ENCODE results near the gene CCNB1.
"Not testable (repeated sequence)": the region's sequence is repeated elsewhere in the genome, so short reads cannot be mapped to it uniquely, and the experiment has no call there.

CCNB1 gene

GRCh38 chr5:69158039-69158438 lies 8.9 kb upstream of the CCNB1 start:
- H3K27me3 Mint-ChIP-seq, result no peaks in the 10 kb centered on the region
- no peaks in the 10 kb centered on the region for H3K9me3 Mint-ChIP-seq (ENCODE audit: low read depth)
- H3K4me1 Mint-ChIP-seq (ENCODE audit: low read depth), result no peaks in the 10 kb centered on the region
- no peak overlapping the region for H3K27ac Mint-ChIP-seq
- H3K4me3 Mint-ChIP-seq, result no peak overlapping the region
- peaks cover under 1% of the 10 kb centered on the region for H3K36me3 Mint-ChIP-seq

GRCh38 chr5:69160651-69161050 lies 6.3 kb upstream of the CCNB1 start:
- H3K4me1 Mint-ChIP-seq (ENCODE audit: low read depth), result peaks cover under 1% of the 10 kb centered on the region
- no peak overlapping the region for H3K27ac Mint-ChIP-seq
- no peaks in the 10 kb centered on the region for H3K27me3 Mint-ChIP-seq
- no peaks in the 10 kb centered on the region for H3K9me3 Mint-ChIP-seq (ENCODE audit: low read depth)
- no peak overlapping the region for H3K4me3 Mint-ChIP-seq
- no peaks in the 10 kb centered on the region for H3K36me3 Mint-ChIP-seq

GRCh38 chr5:69167493-69167855 lies 524 bp downstream of the CCNB1 start:
- no peaks in the 10 kb centered on the region for H3K36me3 Mint-ChIP-seq
- peaks cover 22% of the 10 kb centered on the region for H3K4me1 Mint-ChIP-seq (ENCODE audit: low read depth)

DNA sequence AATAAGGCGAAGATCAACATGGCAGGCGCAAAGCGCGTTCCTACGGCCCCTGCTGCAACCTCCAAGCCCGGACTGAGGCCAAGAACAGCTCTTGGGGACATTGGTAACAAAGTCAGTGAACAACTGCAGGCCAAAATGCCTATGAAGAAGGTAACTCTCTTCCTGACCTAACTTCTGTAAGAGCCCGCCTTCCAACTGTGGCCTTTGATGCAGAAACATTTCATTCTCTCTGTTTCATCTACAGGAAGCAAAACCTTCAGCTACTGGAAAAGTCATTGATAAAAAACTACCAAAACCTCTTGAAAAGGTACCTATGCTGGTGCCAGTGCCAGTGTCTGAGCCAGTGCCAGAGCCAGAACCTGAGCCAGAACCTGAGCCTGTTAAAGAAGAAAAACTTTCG lies 979 bp downstream of the CCNB1 start:
- Mint-ChIP-seq H3K27ac (peak overlapping the region; percentile 41), H3K9me3 (ENCODE audit: low read depth) (no peaks in the 10 kb centered on the region), H3K4me1 (ENCODE audit: low read depth) (peaks cover 22% of the 10 kb centered on the region), H3K36me3 (no peaks in the 10 kb centered on the region), H3K27me3 (no peaks in the 10 kb centered on the region), H3K4me3 (peak overlapping the region; percentile 93)

More at GRCh38 chr5:69167493-69167855, 524 bp downstream of the CCNB1 start:
- H3K27ac Mint-ChIP-seq, result peak overlapping the region; percentile 41
- peak overlapping the region; percentile 93 for H3K4me3 Mint-ChIP-seq
- H3K9me3 Mint-ChIP-seq (ENCODE audit: low read depth), result no peaks in the 10 kb centered on the region
- H3K27me3 Mint-ChIP-seq, result no peaks in the 10 kb centered on the region

- no peak overlapping the region for H3K27ac Mint-ChIP-seq
- H3K4me3 Mint-ChIP-seq, result no peak overlapping the region
- peaks cover 22% of the 10 kb centered on the region for H3K4me1 Mint-ChIP-seq (ENCODE audit: low read depth)
- peaks cover 4% of the 10 kb centered on the region for H3K36me3 Mint-ChIP-seq
- no peaks in the 10 kb centered on the region for H3K9me3 Mint-ChIP-seq (ENCODE audit: low read depth)
- H3K27me3 Mint-ChIP-seq, result no peaks in the 10 kb centered on the region
Measured at GRCh38 chr5:69170495-69170894, 3.5 kb downstream of the CCNB1 start.

- H3K27me3 Mint-ChIP-seq, result no peaks in the 10 kb centered on the region
- H3K9me3 Mint-ChIP-seq (ENCODE audit: low read depth), result no peaks in the 10 kb centered on the region
- no peak overlapping the region for H3K27ac Mint-ChIP-seq
- no peak overlapping the region for H3K4me3 Mint-ChIP-seq
- peaks cover 5% of the 10 kb centered on the region for H3K36me3 Mint-ChIP-seq
- H3K4me1 Mint-ChIP-seq (ENCODE audit: low read depth), result peaks cover 20% of the 10 kb centered on the region
Measured at GRCh38 chr5:69170969-69171368, 4.0 kb downstream of the CCNB1 start.

DNA sequence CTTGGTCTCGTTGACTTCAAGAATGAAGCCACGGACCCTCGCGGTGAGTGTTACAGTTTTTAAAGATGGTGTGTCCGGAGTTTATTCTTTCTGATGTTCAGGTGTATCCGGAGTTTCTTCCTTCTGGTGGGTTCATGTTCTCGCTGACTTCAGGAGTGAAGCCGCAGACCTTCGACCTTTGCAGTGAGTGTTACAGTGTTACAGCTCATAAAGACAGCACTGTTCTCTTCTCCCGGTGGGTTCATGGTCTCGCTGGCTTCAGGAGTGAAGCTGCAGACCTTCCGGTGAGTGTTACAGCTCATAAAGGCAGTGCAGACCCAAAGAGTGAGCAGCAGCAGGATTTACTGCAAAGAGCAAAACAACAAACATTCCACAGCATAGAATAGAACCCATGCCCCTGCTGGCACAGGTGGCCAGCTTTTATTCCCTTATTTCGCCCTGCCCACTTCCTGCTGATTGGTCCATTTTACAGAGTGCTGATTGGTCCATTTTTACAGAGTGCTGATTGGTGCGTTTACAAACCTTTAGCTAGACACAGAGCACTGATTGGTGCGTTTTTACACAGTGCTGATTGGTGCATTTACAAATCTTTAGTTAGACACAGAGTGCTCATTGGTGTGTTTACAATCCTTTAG lies 14.8 kb downstream of the CCNB1 start:
- H3K36me3 Mint-ChIP-seq; H3K27me3 Mint-ChIP-seq; H3K27ac Mint-ChIP-seq; H3K4me1 Mint-ChIP-seq (ENCODE audit: low read depth); H3K9me3 Mint-ChIP-seq (ENCODE audit: low read depth); H3K4me3 Mint-ChIP-seq: not testable (repeated sequence)

DNA sequence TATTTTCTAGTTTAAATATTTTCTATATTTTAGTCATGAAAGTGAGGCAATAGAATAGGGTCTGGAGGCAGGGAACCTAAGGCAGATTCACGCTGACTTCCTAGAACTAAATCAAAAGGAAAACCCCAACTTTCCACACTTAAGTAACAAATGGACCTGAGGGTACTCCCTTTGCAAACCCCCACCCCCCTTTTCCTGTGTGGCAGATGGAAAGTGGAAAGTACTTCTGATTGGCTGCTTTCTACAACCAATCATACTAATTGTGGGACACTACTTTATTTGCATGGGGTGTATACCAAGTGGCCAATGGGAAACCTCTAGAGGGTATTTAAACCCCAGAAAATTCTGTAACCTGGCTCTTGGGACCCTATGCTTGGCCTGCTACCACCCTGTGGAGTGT lies 17.7 kb downstream of the CCNB1 start:
- no peaks in the 10 kb centered on the region for H3K27me3 Mint-ChIP-seq
- H3K27ac Mint-ChIP-seq, result no peak overlapping the region
- H3K4me1 Mint-ChIP-seq (ENCODE audit: low read depth), result peaks cover 7% of the 10 kb centered on the region
- H3K36me3 Mint-ChIP-seq, result no peaks in the 10 kb centered on the region
- H3K9me3 Mint-ChIP-seq (ENCODE audit: low read depth), result no peaks in the 10 kb centered on the region
- no peak overlapping the region for H3K4me3 Mint-ChIP-seq

GRCh38 chr5:69187342-69187741 lies 20.4 kb downstream of the CCNB1 start:
- H3K4me1 Mint-ChIP-seq (ENCODE audit: low read depth), result peaks cover 11% of the 10 kb centered on the region
- no peaks in the 10 kb centered on the region for H3K27me3 Mint-ChIP-seq
- peaks cover 2% of the 10 kb centered on the region for H3K36me3 Mint-ChIP-seq
- no peak overlapping the region for H3K4me3 Mint-ChIP-seq
- H3K27ac Mint-ChIP-seq, result no peak overlapping the region
- no peaks in the 10 kb centered on the region for H3K9me3 Mint-ChIP-seq (ENCODE audit: low read depth)

DNA sequence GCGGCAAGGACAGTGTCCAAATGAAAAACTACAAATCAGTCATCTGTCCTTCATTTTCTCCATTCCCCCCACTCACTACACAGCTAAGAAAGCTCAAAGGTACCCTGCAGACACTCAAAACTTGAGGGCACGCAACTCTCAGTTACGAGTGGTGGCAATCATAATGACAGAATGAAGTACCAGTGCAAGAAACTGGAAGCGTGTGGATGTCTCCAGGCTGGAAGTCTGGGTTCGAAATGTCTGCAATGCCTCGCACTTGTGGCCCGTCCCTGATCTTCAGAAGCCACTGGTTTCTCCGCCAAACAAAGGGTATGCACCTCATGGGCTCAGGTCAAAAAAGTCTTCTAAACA lies 21.8 kb downstream of the CCNB1 start:
- Mint-ChIP-seq H3K9me3 (ENCODE audit: low read depth) (no peaks in the 10 kb centered on the region), H3K4me1 (ENCODE audit: low read depth) (peaks cover 11% of the 10 kb centered on the region), H3K27ac (peak overlapping the region; percentile 77), H3K4me3 (peak overlapping the region; percentile 96), H3K27me3 (no peaks in the 10 kb centered on the region), H3K36me3 (peaks cover 4% of the 10 kb centered on the region)

DNA sequence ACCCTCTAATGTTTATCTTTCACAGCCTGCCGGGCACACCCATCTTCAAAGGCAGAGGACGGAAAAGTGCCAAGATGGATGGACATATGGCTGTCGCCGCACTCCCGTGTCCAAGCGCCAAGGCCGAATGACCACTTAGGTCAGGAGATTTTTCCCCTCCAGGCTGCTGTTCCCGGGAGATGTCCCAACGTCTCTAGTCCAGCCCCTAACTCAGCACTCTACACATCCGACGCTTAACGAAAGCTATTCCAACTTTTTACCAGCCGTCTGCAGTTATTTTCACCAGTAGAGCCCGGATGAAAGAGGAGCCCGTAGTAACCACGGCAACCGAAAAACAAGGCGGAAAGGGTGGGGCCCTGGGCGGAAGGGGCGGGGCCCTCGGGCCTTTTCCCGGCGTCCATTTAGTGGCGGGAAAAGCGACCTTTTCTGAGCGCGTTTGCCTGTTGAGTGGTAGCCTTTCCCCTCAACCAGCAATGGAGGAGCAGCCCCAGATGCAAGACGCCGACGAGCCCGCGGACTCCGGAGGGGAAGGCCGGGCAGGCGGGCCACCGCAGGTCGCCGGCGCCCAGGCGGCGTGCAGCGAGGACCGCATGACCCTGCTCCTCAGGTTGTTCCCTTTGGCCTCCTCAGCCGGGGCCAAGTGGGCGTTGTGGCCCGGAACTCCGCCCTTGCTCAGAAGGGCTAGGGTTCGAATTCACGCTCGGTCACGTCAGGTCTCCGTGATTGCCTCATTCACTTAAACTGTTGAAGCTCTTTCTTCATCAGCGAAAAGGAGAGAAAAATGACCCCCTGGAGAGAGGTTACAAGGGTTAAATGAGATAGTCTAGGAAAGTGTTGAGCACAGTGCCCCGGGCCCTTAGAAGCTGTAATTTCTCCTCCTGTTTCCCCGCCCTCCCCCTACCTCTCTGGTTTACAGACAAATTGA lies 22.5 kb downstream of the CCNB1 start, which contains the start of gene CENPH:
Gene CENPH (plus strand): TSS at position 422 of the 925 bp plus-strand sequence. CDS start 52 bp downstream, at position 474.
- Mint-ChIP-seq H3K27me3 (no peaks in the 10 kb centered on the region), H3K4me1 (ENCODE audit: low read depth) (peaks cover 11% of the 10 kb centered on the region), H3K4me3 (peak within 1 kb of the TSS; percentile 96), H3K36me3 (peaks cover 4% of the 10 kb centered on the region), H3K27ac (peak within 1 kb of the TSS; percentile 93), H3K9me3 (ENCODE audit: low read depth) (no peaks in the 10 kb centered on the region)

GRCh38 chr5:69202497-69202896 lies 35.5 kb downstream of the CCNB1 start:
- no peaks in the 10 kb centered on the region for H3K9me3 Mint-ChIP-seq (ENCODE audit: low read depth)
- peaks cover 11% of the 10 kb centered on the region for H3K36me3 Mint-ChIP-seq
- H3K27ac Mint-ChIP-seq, result no peak overlapping the region
- H3K27me3 Mint-ChIP-seq, result no peaks in the 10 kb centered on the region
- no peak overlapping the region for H3K4me3 Mint-ChIP-seq
- no peaks in the 10 kb centered on the region for H3K4me1 Mint-ChIP-seq (ENCODE audit: low read depth)

GRCh38 chr5:69206528-69207190 lies 39.7 kb downstream of the CCNB1 start:
- no peak overlapping the region for H3K4me3 Mint-ChIP-seq
- H3K27me3 Mint-ChIP-seq, result no peaks in the 10 kb centered on the region
- H3K27ac Mint-ChIP-seq, result no peak overlapping the region
- peaks cover 3% of the 10 kb centered on the region for H3K36me3 Mint-ChIP-seq
- no peaks in the 10 kb centered on the region for H3K9me3 Mint-ChIP-seq (ENCODE audit: low read depth)
- no peaks in the 10 kb centered on the region for H3K4me1 Mint-ChIP-seq (ENCODE audit: low read depth)

GRCh38 chr5:69209602-69210001 lies 42.7 kb downstream of the CCNB1 start:
- no peak overlapping the region for H3K4me3 Mint-ChIP-seq

DNA sequence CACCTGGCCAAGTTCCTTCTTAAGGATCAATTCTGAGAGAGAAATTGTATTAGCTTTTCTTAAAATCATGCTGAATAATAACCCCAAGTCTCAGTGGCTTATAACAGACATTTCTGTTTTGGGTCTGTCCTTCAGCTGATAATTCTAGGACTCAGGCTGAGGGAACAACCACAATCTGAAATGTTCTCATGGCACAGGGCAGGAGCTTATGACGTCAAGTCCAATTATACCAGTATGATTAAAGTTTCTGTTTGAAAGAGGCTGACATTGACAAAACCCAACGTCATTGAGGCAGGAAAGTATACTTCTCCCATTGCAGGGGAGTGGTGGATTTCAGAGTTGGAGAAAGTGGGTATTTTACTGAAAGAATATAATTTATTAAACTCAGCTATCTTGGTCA lies 44.2 kb downstream of the CCNB1 start:
- H3K4me1 Mint-ChIP-seq (ENCODE audit: low read depth), result peaks cover 3% of the 10 kb centered on the region
- no peaks in the 10 kb centered on the region for H3K9me3 Mint-ChIP-seq (ENCODE audit: low read depth)
- H3K36me3 Mint-ChIP-seq, result no peaks in the 10 kb centered on the region
- H3K27me3 Mint-ChIP-seq, result no peaks in the 10 kb centered on the region
- no peak overlapping the region for H3K27ac Mint-ChIP-seq
- no peak overlapping the region for H3K4me3 Mint-ChIP-seq

More at GRCh38 chr5:69209602-69210001, 42.7 kb downstream of the CCNB1 start:
- Mint-ChIP-seq H3K27me3 (no peaks in the 10 kb centered on the region), H3K36me3 (no peaks in the 10 kb centered on the region), H3K4me1 (ENCODE audit: low read depth) (no peaks in the 10 kb centered on the region), H3K9me3 (ENCODE audit: low read depth) (no peaks in the 10 kb centered on the region), H3K27ac (no peak overlapping the region)
